Spleen (tissue), 7 donors: ENCODE results near the gene CCDC9.

ENCODE experiments used
- POLR2A ChIP-seq, 3 donors: fragments of 450-650 bp; IDR thresholded peaks; one replicate each; pipeline ENCODE4 v1.5.1; 2017; ENCODE audit warnings: antibody characterized with exemption in 3 of 3, mild to moderate bottlenecking in 1 of 3
- TF ChIP-seq, protein P1 (sequence below), 11 experiments: fragments of 200-600 bp in 7 of 11; fragments of 450-650 bp in 4 of 11; sonication (generic) in 4 of 11; IDR thresholded peaks in 8 of 11; conservative IDR thresholded peaks in 3 of 11; 1 replicate in 7 of 11; 2 replicates in 4 of 11; pipeline versions ENCODE4 v1.4.0 to v1.8.0; 2016 to 2021; ENCODE audit warnings: antibody characterized with exemption in 11 of 11, inconsistent platforms in 4 of 11, mild to moderate bottlenecking in 1 of 11
- donor health status: DM: no; HTN: no; CAD: no; lungs with moderate emphysema.
- donor health status: DM: no; HTN: no; CAD: no.
- donor health status: DM: no; HTN: no; CAD: no.

DNA sequence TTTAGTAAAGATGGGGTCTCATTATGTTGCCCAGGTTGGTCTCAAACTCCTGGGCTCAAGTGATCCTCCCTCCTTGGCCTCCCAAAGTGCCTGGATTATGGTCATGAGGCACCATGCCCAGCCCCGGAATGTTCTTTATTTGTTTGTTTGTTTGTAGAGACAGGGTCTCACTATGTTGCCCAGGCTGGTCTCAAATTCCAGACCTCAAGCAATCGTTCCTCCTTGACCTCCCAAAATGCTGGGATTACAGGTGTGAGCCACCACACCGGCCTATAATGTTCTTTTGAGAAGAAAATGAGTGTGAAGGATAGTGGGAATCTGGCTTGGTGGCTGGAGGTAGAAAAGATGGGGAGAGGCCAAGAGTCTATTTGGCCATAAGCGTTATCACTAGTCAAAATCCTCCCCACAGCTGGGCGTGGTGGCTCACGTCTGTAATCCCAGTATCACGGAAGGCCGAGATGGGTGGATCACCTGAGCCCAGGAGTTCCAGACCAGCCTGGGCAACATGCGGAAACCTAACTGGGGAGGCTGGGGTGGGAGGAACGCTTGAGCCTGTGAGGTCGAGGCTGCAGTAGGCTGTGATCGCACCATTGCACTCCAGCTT is 20.2 kb upstream of the CCDC9 start:
- TF ChIP-seq, protein P1, sequence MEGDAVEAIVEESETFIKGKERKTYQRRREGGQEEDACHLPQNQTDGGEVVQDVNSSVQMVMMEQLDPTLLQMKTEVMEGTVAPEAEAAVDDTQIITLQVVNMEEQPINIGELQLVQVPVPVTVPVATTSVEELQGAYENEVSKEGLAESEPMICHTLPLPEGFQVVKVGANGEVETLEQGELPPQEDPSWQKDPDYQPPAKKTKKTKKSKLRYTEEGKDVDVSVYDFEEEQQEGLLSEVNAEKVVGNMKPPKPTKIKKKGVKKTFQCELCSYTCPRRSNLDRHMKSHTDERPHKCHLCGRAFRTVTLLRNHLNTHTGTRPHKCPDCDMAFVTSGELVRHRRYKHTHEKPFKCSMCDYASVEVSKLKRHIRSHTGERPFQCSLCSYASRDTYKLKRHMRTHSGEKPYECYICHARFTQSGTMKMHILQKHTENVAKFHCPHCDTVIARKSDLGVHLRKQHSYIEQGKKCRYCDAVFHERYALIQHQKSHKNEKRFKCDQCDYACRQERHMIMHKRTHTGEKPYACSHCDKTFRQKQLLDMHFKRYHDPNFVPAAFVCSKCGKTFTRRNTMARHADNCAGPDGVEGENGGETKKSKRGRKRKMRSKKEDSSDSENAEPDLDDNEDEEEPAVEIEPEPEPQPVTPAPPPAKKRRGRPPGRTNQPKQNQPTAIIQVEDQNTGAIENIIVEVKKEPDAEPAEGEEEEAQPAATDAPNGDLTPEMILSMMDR (IDR thresholded peaks at IDR 0.05 in 8 of 11, conservative IDR thresholded peaks at IDR 0.05 in 3 of 11): no peak
- TF ChIP-seq POLR2A (IDR thresholded peaks at IDR 0.05): no peak
